NCI-H2196 (cell line): ENCODE results near the gene BRINP1.

ENCODE experiments used
- DNase-seq: peaks from one replicate; lab custom pipeline; 2025; ENCODE audit not compliant: unreplicated experiment; lab: John Stamatoyannopoulos, UW

Gene BRINP1

DNA sequence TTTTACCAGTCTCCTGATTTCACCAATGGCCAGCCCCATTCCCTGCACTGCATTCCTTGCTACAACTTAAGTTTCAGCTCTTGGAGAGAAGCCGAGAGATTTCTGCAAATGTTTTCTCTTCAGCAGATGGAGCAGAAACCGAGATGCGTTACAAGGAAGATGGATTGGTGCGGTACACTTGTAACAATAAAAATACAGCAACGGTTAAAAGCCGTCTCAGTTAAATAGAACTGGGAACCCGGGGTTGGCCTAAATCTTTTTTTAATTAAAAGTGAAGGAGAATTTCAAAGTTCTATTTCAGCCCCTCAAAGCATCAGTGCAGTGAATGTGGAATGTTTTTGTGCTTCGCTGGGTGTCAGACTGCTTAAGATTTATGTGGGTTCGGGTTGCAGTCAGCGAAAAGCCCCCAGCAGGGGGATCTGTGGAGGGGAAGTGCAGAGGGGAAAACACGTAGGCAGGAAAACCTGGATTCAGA is 19.8 kb downstream of the BRINP1 start:
- DNase-seq, result no peak

DNA sequence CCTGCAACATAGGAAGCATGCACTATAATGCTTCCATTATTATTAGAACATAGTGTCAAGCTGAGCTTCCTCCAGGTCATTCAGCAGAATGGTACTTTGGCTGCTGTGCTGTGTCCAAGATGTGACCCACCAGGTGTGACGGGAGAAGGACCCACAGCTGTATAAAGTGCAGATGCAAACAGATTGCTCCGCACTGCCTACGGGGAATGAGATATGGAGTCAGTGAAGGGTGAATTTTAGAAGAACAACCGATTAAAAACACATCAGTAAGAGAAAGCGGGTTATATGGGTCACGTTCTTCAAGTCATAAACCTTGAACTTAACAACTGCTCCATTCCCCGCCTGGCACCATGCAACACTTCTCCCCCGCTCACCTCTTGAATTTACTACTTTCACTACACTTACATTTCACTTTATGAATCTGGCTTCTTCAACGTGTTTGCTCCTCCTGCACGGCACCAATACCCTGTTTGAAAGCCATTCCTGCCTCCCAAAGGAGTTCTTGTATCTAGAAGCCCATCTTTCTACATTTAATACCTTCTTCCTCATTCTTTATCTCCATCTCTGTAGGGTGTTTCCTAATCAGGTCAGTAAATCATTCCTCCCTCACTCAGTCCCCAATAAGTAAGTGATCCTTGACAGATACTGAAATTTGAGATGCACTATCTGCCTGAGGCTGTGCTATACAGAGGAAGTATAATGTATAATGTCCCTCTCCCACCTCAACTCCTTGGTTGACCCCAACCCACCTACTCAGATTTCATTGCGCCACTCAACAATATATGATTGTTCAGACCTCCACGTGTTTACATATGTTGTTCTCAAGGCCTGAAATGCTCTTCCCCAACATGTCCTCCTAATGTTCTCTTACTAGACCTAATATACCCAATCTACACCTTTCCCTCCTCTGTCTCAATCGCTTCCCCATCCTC is 25.9 kb downstream of the BRINP1 start:
- DNase-seq, result no peak

DNA sequence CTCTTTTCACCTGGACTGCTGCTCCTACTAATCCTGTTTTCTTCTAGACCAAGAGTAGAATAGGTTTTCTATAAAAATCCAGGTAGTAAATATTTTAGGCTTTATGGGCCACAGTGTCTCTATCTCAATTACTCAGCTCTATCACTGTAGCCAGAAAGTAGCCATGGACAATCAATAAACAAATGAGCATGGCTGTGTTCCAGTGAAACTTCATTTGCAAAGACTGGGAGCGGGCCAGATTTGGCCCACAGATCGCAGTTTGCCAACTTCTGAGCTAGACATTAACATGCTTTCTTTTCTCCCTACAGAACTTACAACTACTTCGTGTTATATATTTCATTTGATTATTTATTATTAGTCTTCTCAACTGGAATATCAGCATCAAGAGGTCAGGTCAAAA is 30.2 kb downstream of the BRINP1 start:
- no peak for DNase-seq

DNA sequence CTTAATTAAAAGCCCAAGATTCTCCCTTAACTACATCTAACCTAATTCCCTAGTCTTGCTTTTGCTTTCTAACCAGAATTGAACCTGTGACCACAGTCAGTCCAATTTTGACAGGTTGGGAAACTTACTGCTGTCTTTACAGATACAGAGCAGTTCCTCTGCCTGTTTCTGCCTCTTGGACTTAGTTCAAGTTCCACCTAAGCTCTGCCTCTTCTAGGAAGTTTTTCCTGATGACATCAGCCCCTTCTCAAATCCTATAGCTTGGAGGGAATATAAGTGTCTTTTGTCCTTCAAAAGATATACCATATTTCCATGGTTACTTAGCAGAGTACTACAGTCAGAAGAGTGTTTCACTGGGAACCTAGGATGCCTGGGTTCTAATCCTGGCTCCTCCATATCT is 31.7 kb downstream of the BRINP1 start:
- no peak for DNase-seq

DNA sequence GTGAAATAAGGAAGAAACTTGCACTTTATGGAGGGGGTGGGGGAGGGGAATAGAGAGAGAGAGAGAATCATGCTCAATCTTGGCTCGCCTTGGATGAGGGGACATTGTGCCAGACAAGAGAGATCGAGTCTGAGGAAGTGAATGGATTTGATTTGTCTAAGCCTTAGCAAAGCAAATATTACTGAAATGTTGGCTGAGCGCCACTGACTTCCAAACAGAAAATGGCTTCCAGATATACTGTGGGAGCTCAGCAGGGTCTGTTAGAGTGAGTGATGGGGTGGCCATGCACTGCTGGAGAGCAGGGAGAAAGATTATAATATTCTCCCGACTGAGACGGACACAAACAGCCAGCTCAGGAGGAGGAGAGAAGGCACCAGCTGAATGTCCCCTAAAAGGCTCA is 34.5 kb downstream of the BRINP1 start:
- DNase-seq, result no peak

- DNase-seq, result no peak
Measured at GRCh38 chr9:119333507-119334229, 35.6 kb downstream of the BRINP1 start.

DNA sequence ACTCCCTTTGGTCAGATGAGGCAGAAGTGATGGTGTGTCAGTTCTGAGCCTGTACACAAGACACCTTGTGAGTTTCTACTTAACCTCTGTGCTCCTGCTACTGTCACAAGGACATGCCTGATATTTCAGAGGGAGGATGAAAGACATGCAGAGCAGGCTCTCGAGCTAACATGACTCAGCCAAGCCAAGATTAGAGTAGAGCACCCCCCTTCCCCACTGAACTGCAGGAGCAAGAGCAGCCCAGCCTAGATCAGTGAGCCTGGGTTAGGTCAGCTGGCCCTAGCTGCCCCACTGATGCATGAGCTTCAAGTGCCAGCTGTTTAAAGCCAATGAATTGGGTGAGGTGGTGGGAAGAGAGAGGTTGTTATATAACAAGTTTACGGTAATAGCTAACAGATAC is 36.7 kb downstream of the BRINP1 start:
- DNase-seq, result no peak

DNA sequence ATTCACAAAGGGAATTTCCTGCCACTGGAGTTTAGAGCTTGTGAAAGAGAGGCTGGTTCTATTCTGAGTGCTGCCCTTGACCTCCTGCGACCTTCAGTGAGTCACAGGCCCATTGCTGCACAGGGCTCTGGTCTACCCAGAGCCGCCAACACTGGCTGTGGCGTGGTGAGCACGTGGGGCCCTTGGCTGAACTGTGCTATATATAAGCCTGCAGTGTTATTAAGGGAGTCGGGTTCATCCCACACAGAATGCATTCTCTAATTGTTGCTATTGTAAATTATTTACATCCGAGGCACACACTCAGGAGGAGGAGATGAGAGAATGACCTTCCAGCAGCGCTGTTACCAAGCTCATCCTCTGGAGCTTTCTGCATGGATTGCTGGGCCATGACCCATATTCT is 47.1 kb downstream of the BRINP1 start:
- DNase-seq, result no peak

- no peak for DNase-seq
Measured at GRCh38 chr9:119318371-119318770, 50.9 kb downstream of the BRINP1 start.

- DNase-seq, result no peak
Measured at GRCh38 chr9:119313846-119314245, 55.4 kb downstream of the BRINP1 start.

DNA sequence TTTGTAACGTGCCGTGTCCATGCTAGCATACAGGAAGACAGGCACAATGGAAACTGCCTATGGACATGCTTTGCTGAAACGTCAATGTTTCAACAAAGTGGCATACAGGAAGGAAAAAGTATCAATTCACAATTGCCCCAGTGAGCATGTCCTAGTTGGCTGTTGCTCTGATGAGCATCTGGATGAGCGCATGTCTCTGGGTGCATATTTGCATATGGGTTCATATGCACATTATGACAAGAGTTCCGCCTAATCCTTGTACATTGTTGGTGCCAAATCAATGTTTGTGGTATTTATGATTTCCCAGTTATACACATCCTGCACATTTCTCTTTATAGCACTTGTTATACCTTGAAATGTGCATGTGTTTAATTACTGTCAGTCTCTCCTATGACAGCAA is 58.5 kb downstream of the BRINP1 start:
- DNase-seq, result no peak

GRCh38 chr9:119307471-119307870 is 61.8 kb downstream of the BRINP1 start:
- no peak for DNase-seq

- no peak for DNase-seq
Measured at GRCh38 chr9:119304555-119304954, 64.7 kb downstream of the BRINP1 start.

DNA sequence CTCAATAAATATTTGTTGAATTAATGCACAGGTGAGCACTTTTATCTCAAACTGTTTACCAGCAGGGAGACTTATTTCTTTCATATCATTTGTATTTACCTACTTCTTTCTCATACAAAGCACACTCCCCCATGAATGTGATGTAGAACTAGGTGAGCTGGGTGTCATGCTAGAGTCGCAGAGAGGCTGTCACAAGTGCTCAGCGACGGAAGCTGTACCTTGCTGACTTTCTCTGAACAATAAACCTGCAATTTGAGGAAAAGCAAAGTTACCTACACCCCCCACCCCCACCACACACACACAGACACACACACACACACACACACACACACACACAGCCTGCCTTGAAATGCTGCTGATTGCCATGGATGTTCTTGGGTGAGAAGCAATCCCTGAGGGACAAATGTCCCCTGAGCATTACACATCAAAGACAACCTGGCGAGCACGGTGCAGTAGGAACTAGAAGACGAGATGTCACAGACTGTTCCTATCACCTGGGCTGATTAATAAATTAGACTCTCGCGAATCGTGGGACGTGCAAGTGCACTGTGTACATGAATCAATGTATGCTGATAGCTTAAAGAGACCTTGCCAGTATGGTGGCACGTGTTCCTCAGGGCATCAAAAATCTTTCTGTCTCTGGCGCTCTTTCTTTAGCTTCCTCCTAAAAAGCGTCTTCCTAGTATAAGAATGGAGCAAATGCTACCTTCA is 66.1 kb downstream of the BRINP1 start:
- DNase-seq, result no peak

- DNase-seq, result no peak
Measured at GRCh38 chr9:119298076-119298853, 71.0 kb downstream of the BRINP1 start.

DNA sequence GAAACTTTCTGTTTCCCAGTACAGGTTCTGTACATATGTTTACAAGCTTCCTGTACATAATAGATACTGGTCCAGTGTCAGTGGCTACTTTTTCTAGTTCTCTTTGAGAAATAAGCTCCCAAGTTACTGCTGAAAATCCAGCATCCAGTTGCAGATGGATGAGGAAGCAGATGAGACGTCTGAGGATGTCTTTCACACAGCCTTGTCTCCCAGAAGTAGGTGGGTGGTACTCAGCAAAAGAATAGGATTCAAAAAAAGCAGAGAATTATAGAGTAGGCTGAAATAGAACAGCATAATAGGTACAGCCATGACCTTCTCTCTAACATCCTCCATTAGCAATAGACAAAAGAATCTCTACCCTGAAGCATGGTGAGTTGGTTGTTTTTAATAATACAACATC is 77.7 kb downstream of the BRINP1 start:
- no peak for DNase-seq

DNA sequence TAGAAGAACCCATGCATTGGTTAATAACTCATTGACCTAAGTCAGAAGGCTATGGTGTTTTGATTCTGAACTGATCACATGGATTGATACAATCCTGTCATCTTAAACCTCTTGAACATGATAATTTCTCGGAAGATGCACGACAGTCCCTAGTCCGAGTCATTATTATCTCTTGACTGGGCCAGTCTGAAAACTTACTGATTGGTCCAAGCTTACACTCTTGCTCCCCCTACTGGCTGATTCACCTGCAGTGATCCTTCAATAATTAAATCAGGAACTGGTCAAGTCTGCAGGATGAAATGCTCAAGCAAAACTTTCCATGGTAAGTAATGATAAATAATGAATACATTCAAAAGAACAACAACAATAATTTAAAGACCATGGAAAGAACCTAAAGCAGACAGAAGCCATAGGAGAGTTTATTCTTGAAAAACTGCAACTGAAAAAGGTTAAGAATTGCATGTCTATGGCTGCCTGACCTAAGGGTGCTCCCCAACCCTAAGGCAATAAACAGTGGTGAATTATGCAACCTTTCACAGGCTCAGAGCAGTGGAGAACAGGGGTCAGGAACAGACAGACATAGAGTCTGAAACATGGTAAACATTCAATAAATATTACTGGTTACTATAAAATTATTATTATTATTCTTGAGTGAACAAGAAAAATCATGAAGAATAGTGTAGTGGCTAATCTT is 79.3 kb downstream of the BRINP1 start:
- peak; percentile 36 for DNase-seq

DNA sequence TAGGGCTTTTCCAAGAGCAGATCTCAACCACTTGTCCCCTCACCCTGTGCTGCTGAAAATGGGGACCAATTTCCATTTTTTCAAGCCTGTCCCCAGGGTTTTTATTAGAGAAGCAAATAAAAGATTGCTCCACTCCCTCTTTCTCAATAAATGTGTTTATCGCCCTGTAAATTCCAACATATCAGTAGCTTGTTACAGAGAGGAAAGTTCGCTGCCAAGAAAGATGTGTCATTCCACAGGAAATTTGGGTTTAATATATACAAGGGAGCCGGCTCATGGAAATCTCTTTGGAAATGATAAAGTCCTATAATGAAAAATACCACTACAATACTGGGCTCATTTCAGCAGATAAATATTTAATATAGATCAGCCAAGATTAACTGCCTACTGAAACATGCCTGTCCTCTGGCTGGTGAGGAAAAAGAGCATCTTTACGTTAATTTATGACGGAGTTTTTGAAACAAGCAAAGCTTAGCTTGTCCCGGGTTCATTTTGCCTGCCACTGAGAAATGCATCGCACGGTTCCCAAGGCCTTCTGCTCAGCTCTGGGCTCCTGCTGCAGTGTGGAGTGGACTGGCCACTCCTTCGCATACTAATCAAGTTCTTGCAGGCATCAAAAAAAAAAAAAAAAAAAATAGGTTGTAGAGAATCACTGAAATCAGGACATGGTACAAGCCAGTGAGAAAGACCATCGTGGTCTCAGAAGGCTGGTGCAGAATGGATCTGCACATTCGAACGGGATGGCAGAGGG is 84.5 kb downstream of the BRINP1 start:
- DNase-seq, result no peak

GRCh38 chr9:119284118-119284517 is 85.1 kb downstream of the BRINP1 start:
- peak; percentile 12 for DNase-seq
